HG03159 (cell line): ENCODE measurements around the gene PRF1.
"Not testable (repeated sequence)": the region's sequence is repeated elsewhere in the genome, so short reads cannot be mapped to it uniquely, and the experiment has no call there.

Experiments
- ATAC-seq: cut with Tn5 transposase; IDR thresholded peaks from one replicate; pipeline ENCODE4 v1.9.1; 2021; ENCODE audit warnings: mild to moderate bottlenecking, moderate library complexity; ENCODE audit not compliant: unreplicated experiment

Gene PRF1

GRCh38 chr10:70617798-70618568 is 15.4 kb upstream of the PRF1 start:
- no peak for ATAC-seq

DNA sequence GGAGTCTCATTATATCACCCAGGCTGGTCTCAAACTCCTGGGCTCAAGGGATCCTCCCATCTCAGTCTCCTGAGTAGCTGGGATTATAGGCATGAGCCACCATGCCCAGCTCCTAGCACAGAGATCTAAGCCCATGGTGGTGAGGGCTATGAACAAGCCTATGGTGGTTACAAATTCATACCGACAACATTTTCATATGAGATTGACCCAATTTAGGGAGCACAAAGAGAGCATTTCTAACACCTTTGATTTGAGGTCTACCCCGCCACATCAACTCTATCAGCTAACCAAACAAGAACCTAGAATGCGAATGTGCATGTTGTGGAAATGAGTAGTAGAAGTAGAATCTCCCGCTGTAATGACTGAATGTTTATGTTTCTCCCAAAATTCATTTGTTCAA is 14.2 kb upstream of the PRF1 start:
- ATAC-seq: no peak

GRCh38 chr10:70615784-70616522 is 13.4 kb upstream of the PRF1 start:
- ATAC-seq: no peak

GRCh38 chr10:70615211-70615610 is 12.7 kb upstream of the PRF1 start:
- ATAC-seq: no peak

- ATAC-seq: not testable (repeated sequence)
Observed at GRCh38 chr10:70614364-70614763, 11.8 kb upstream of the PRF1 start.

- no peak for ATAC-seq
Observed at GRCh38 chr10:70613941-70614340, 11.4 kb upstream of the PRF1 start.

DNA sequence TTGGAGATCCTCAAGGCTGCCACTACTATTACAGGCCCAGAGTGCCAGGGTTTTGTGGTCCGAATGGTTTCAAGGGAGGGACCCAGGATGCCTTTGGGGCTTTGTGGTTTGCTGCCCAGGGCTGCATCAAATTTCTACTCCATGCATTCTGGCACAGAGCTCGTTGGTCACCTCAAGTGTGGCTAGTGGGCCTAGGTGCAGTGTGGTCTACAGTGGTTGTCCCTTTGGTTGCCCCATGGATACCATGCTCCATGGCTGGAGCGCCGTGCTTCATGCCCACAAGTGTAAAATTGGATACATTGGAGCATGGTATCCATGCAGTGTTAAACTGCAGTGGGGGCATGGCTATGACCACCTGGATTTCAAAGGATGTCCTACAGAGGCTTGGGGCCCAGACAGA is 5.4 kb upstream of the PRF1 start:
- ATAC-seq: no peak

DNA sequence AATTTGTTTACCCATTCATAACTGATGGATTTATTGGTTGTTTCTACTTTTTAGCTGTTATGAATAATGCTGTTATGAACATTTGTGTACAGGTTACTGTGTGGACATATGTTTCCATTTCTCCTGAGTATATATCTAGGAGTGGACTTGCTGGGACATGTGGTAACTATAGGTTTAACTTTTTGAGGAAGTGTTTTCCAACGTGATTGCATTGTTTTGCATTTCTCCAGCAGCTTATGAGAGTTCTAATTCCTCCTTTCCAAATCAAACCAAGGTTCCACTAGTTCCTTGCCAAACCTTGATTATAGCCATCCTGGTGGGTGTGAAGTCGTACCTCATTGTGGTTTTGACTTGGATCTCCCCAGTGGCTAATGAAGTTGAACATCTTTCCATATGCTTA is 2.6 kb upstream of the PRF1 start:
- no peak for ATAC-seq

- ATAC-seq: no peak
Observed at GRCh38 chr10:70604106-70604505, 1.6 kb upstream of the PRF1 start.

GRCh38 chr10:70603449-70603801 is 884 bp upstream of the PRF1 start:
- ATAC-seq: no peak

GRCh38 chr10:70601746-70602145 is 795 bp downstream of the PRF1 start:
- ATAC-seq: no peak

GRCh38 chr10:70600512-70601395 is 1.8 kb downstream of the PRF1 start:
- no peak for ATAC-seq

GRCh38 chr10:70599791-70600190 is 2.8 kb downstream of the PRF1 start:
- ATAC-seq: no peak

DNA sequence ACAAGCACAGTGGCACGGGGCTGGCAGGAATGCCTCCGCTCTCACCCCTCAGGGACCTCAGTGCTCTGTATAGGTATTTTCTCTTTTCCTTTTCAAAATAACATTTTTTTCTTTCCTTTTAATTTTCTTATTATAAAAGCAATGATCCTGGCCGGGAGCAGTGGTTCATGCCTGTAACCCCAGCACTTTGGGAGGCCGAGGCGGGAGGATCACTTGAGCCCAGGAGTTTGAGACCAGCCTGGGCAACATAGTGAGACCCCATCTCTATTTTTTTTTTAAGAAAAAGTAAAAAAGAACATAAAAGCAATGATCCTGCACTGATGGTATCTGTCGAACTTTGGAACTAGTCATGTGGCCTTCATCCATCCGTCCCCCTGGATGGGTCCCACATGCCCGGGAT is 3.2 kb downstream of the PRF1 start:
- no peak for ATAC-seq

GRCh38 chr10:70598857-70599295 is 3.7 kb downstream of the PRF1 start:
- ATAC-seq: no peak

DNA sequence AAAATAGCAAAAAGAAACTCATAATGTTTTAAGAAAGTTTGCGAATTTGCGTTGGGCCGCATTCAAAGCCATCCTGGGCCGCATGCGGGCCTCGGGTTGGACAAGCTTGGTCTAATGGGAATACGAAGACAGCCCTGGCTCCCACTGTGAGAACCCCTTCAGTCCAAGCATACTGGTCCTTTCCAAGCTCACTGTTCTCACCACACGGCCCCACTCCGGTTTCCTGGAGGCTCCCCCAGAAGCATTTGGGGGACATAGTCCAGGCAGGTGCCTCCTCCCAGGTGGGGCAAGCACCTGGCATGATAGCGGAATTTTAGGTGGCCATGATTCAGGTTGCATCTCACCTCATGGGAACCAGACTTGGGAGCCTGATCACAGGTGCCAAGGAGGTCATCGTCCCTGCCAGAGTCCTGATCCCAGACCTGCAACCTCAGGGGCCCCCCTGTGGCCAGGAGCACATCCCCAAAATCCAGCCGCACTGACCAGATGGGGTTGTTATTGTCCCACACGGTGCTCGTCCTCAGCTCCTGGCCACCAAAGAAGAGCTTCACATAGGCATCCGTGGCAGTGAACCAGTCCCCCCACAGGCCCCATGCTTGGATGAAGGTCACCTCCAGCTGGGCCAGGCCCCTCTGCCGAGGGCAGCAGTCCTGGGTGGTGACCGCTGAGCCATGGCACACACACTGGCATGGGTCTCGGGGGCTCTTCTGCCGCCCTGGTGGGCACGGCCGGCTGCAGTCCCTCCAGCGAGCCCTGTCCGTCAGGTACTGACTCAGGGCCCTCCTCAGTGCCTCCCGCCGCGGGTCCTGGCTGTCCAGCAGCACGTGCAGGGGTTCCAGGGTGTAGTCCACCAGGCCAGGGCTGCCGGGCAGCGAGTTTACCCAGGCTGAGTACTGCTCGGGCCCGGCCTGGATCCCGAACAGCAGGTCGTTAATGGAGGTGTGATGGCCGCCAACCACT is 4.4 kb downstream of the PRF1 start:
- no peak for ATAC-seq

DNA sequence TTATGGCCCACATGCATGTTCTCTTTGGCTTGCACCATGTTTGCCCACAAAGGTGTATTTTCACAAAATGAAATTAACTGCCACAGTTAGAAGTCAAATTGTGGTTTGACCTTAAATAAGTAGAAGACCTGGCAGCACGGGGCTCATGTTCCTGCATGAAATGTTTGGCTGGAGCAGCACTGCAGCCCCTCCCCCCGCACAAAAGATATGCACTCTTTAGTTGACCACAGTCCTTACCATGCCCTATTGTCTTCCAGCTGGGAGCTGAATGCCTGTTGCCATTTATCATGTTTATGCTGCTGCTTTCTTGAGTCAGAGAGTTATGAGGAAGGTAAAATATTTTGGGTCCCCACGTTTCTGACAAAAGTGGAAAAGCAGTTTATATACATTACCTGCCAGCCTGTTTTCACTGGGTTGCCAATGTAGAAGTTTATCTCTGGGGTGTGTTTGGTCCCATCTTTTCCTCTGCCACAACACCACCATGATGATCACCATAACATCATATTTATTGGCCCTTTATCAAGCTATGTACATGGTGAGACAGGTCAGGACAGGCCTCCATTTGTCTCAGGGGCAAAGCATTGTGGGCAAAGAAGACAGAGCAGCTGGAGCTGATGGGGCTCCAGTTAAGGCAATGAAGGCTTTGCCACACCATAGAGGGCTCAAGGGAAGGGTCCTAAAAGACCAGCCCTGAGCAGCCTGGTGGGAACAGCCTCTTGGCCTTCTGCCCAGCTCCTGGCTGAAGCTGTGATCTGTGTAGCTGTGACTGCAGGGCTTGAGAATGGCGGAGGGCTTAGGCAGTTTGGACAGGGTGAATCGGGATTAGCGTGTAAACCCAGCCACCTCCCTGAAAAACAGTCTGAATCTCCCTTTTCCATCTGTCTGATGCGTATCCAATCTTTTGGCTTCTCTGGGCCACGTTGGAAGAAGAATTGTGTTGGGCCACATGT is 5.4 kb downstream of the PRF1 start:
- ATAC-seq: no peak

DNA sequence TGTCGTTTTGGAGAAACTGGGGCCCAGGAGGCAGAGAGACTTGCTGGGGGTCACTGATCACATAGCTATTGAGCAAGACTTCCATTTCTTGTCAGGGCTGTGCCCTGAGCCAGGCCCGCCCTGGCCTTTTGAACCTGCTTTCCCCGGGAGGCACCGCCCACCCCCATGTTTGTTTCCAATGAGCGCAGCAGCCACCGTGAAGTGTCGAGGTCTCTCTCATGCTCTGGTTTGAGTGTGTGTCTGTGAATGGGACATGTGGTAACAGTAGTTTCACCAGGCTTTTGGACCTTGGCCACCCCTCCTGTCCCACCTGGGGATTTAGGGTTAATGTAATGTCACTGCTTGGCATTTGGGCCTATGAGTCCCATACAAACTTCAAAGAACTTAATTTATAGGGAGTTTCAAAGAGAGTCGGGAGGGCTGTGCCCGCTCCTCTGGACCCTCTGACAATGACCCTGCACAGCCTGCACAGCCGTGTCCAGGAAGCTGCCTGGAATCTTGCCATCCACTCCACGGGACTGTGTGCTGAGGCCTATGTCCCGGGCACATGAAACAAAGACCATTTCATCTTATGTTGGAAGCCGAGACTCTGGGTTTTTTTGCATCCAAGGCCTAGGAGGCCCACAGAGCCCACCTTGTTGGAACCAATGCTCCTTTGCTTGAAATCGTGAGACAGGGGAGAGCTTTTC is 6.3 kb downstream of the PRF1 start:
- ATAC-seq: no peak

GRCh38 chr10:70595566-70596016 is 7.0 kb downstream of the PRF1 start:
- ATAC-seq: no peak
